Brain microvascular endothelial cell (primary cell): ENCODE results near the gene DAAM2.

Experiments
- DNase-seq: peaks from one replicate; pipeline ENCODE4 v3.0.0-alpha.2; 2020
- H3K27ac ChIP-seq: fragments of 250-450 bp; sonication (Bioruptor Pico); 2 replicates; pipeline ENCODE4 v1.5.1; 2020; ENCODE audit warnings: mild to moderate bottlenecking, moderate library complexity
- H3K27me3 ChIP-seq: fragments of 250-450 bp; sonication (Bioruptor Pico); replicated peaks from 2 replicates; pipeline ENCODE4 v1.5.1; 2020; ENCODE audit warnings: mild to moderate bottlenecking
- H3K36me3 ChIP-seq: fragments of 250-450 bp; sonication (Bioruptor Pico); replicated peaks from 2 replicates; pipeline ENCODE4 v1.5.1; 2020; ENCODE audit warnings: mild to moderate bottlenecking
- H3K4me3 ChIP-seq: 2 replicates; pipeline ENCODE4 v1.5.1; 2011; ENCODE audit warnings: low read depth, mild to moderate bottlenecking, control low read depth, low read length, moderate library complexity
- CTCF ChIP-seq: IDR thresholded peaks from 2 replicates; pipeline ENCODE4 v1.5.1; 2011; ENCODE audit warnings: low read depth, mild to moderate bottlenecking, moderate library complexity, low read length, control low read depth, inconsistent platforms; ENCODE audit errors: missing control alignments
- in situ Hi-C: cut with HindIII; loops from 2 replicates; pipeline ENCODE4 v1.10.0; 2017; ENCODE audit warnings: low sequenced_read_pairs, low pct_ligation_motif_present

DAAM2 gene

DNA sequence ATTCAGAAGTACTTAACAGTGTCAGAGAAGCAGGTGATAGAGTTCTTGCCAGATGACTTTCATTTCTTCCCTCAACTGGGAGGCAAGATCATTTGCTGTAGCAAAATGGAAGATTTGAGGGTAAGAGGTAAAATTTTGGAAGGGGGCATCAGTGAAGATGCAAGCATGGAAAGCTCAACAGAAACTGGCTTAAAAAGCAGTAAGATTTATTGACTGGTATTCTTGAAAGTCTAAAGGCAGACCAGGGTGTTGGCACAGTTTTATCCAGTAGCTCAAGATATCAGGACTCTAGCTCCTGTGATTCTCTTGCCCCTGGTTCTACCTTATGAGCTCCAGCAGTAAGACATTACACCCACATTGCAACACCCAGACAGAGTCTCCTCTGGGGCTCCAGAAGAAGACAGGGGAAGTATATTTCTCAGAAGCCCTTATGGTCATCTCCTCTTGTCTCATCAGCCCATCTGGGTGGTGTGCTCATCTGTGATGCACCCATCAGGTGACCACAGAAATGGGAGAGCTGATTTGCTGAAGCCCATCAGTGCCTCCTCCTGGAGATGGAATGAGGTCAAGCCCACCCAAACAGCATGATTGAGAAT, 158.0 kb downstream of the DAAM2 start:
- in situ Hi-C loops, result no loop called here
- DNase-seq, result no peak
- no peak for TF ChIP-seq CTCF
- no peak overlapping the region for H3K4me3 ChIP-seq
- no peak overlapping the region for H3K27ac ChIP-seq
- no peaks in the 10 kb centered on the region for H3K27me3 ChIP-seq
- no peaks in the 10 kb centered on the region for H3K36me3 ChIP-seq

- H3K4me3 ChIP-seq, result no peak overlapping the region
- no peaks in the 10 kb centered on the region for H3K36me3 ChIP-seq
- TF ChIP-seq CTCF, result no peak
- no peak for DNase-seq
- in situ Hi-C loops, result no loop called here
- no peak overlapping the region for H3K27ac ChIP-seq
- no peaks in the 10 kb centered on the region for H3K27me3 ChIP-seq
These were observed 159.0 kb downstream of the DAAM2 start for GRCh38 chr6:39951191-39951590.

- H3K27me3 ChIP-seq, result no peaks in the 10 kb centered on the region
- no peaks in the 10 kb centered on the region for H3K36me3 ChIP-seq
- H3K4me3 ChIP-seq, result no peak overlapping the region
- no peak overlapping the region for H3K27ac ChIP-seq
- DNase-seq, result no peak
- in situ Hi-C loops, result no loop called here
- no peak for TF ChIP-seq CTCF
These were observed 159.5 kb downstream of the DAAM2 start for GRCh38 chr6:39951716-39952115.

- H3K27ac ChIP-seq, result no peak overlapping the region
- no peak for DNase-seq
- in situ Hi-C loops, result no loop called here
- no peaks in the 10 kb centered on the region for H3K27me3 ChIP-seq
- H3K36me3 ChIP-seq, result no peaks in the 10 kb centered on the region
- TF ChIP-seq CTCF, result no peak
- H3K4me3 ChIP-seq, result no peak overlapping the region
These were observed 160.0 kb downstream of the DAAM2 start for GRCh38 chr6:39952167-39952566.

GRCh38 chr6:39953076-39953618, 161.0 kb downstream of the DAAM2 start:
- H3K27ac ChIP-seq, result no peak overlapping the region
- in situ Hi-C loops, result no loop called here
- H3K27me3 ChIP-seq, result no peaks in the 10 kb centered on the region
- no peak for DNase-seq
- H3K4me3 ChIP-seq, result no peak overlapping the region
- TF ChIP-seq CTCF, result no peak
- H3K36me3 ChIP-seq, result no peaks in the 10 kb centered on the region
